ENCODE results near the gene CCT5. TPM values are rescaled to one million over a fixed set of nuclear protein-coding genes. Genes with fewer than 3 reads are reported as not detected.

Gene CCT5
- polyA plus RNA-seq, 1 donor (not counting 4 experiments of a cell fraction or from before 2014, with no cell fraction given): 558 TPM

DNA sequence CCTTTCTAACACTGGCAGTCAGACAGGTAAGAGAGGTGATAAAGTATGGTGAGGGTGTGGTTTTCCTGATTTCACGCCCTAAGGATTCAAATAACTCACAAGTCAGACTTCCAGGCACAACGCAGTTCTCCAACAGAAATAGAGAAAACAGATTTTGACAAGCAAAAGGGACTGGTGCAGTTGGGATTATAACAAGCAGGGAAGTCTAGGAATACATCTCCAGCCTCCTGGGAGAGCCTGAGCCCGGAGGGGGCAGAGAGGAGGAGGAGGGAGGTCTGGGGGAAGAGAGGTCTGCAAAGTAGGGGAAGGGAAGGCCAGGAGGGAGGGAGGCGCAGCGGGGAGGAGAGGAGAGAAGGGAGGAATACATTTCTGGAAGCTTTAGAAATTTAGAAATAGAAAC is 56.0 kb downstream of the CCT5 start:
- peak overlapping the region; percentile 40 for H2AFZ ChIP-seq (ENCODE audit: control insufficient read depth, low read length)
- no peak for FAIRE-seq
- dilution Hi-C loops (cut with MboI; ENCODE audit: extremely low pct_ligation_motif_present, low sequenced_read_pairs): no loop called here

DNA sequence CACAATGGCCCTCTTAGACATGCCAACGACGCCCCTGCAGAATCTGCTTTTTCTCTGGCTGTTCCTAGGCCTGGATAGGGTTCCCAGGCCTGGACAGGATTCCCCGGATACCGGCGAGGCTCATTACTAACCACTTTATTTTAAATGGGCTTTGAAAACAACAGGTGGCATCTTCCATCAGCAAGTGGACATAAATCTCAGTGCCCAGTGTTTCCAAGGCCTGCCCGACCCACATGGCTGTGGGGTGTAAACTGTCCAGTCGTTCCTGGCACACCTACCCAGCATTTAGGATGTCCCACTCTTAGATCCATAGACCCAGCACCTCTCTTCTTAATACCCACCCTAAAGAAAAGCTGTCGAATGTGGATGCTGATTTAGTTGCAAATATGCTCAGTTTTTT is 56.7 kb downstream of the CCT5 start:
- dilution Hi-C loops (cut with MboI; ENCODE audit: extremely low pct_ligation_motif_present, low sequenced_read_pairs): no loop called here

More for the DNA sequence above, 56.0 kb downstream of the CCT5 start:
- Histone ChIP-seq H3K9ac (ENCODE audit: control insufficient read depth, extremely low read depth, insufficient read depth, low read length) (no peak overlapping the region), H3K4me3 (ENCODE audit: control insufficient read depth in 2 of 3, extremely low read depth in 1 of 3, insufficient read depth in 2 of 3, low read depth in 1 of 3, low read length in 3 of 3) (peak overlapping the region in 1 of 3 experiments; percentile 22), H3K27ac (ENCODE audit: control insufficient read depth, insufficient read depth, low read length) (no peak overlapping the region), H3K4me2 (ENCODE audit: control insufficient read depth, extremely low read depth, insufficient read depth, low read depth, low read length) (peak overlapping the region; percentile 91), H3K27me3 (ENCODE audit: control insufficient read depth, extremely low read depth, insufficient read depth, low read length) (no peaks in the 10 kb centered on the region), H4K20me1 (ENCODE audit: control insufficient read depth, extremely low read depth, insufficient read depth, low read length) (no peaks in the 10 kb centered on the region), H3K79me2 (ENCODE audit: control insufficient read depth, insufficient read depth, low read length) (no peaks in the 10 kb centered on the region), H3K4me1 (ENCODE audit: control insufficient read depth, extremely low read depth, insufficient read depth, low read length) (peaks cover 43% of the 10 kb centered on the region), H3K36me3 (ENCODE audit: control insufficient read depth in 2 of 2, extremely low read depth in 1 of 2, insufficient read depth in 2 of 2, low read length in 2 of 2) (no peaks in the 10 kb centered on the region), H3K9me1 (ENCODE audit: control insufficient read depth, extremely low read depth, insufficient read depth, low read length) (no peaks in the 10 kb centered on the region), H3K9me3 (ENCODE audit: control insufficient read depth, low read depth, low read length) (no peaks in the 10 kb centered on the region)
- no peak for TF ChIP-seq EZH2 (IDR thresholded peaks at IDR 0.05; ENCODE audit: low read length)
- TF ChIP-seq CTCF (optimal IDR thresholded peaks at IDR 0.05 in 1 of 3, IDR thresholded peaks at IDR 0.05 in 1 of 3, conservative IDR thresholded peaks at IDR 0.05 in 1 of 3; ENCODE audit: extremely low read depth in 1 of 3, insufficient read depth in 2 of 3, low read length in 3 of 3): no peak
- no peak for DNase-seq (ENCODE audit: low read depth, low spot score)

More for the DNA sequence above, 56.7 kb downstream of the CCT5 start:
- peak overlapping the region; percentile 91 for H3K4me2 ChIP-seq (ENCODE audit: control insufficient read depth, extremely low read depth, insufficient read depth, low read depth, low read length)
- H2AFZ ChIP-seq (ENCODE audit: control insufficient read depth, low read length): peak overlapping the region; percentile 91
- H3K4me1 ChIP-seq (ENCODE audit: control insufficient read depth, extremely low read depth, insufficient read depth, low read length): peaks cover 39% of the 10 kb centered on the region
- H3K27ac ChIP-seq (ENCODE audit: control insufficient read depth, insufficient read depth, low read length): no peak overlapping the region
- peak overlapping the region in 2 of 3 experiments; percentile 72 for H3K4me3 ChIP-seq (ENCODE audit: control insufficient read depth in 2 of 3, extremely low read depth in 1 of 3, insufficient read depth in 2 of 3, low read depth in 1 of 3, low read length in 3 of 3)
- TF ChIP-seq CTCF (optimal IDR thresholded peaks at IDR 0.05 in 1 of 3, IDR thresholded peaks at IDR 0.05 in 1 of 3, conservative IDR thresholded peaks at IDR 0.05 in 1 of 3; ENCODE audit: extremely low read depth in 1 of 3, insufficient read depth in 2 of 3, low read length in 3 of 3) (no peak), EZH2 (IDR thresholded peaks at IDR 0.05; ENCODE audit: low read length) (no peak)
- FAIRE-seq (no peak), DNase-seq (ENCODE audit: low read depth, low spot score) (no peak)
- no peaks in the 10 kb centered on the region for H3K9me1 ChIP-seq (ENCODE audit: control insufficient read depth, extremely low read depth, insufficient read depth, low read length)
- H3K36me3 ChIP-seq (ENCODE audit: control insufficient read depth in 2 of 2, extremely low read depth in 1 of 2, insufficient read depth in 2 of 2, low read length in 2 of 2): no peaks in the 10 kb centered on the region
- H3K9ac ChIP-seq (ENCODE audit: control insufficient read depth, extremely low read depth, insufficient read depth, low read length): peak overlapping the region; percentile 75
- H3K79me2 ChIP-seq (ENCODE audit: control insufficient read depth, insufficient read depth, low read length): no peaks in the 10 kb centered on the region
- no peaks in the 10 kb centered on the region for H4K20me1 ChIP-seq (ENCODE audit: control insufficient read depth, extremely low read depth, insufficient read depth, low read length)
- no peaks in the 10 kb centered on the region for H3K27me3 ChIP-seq (ENCODE audit: control insufficient read depth, extremely low read depth, insufficient read depth, low read length)
- no peaks in the 10 kb centered on the region for H3K9me3 ChIP-seq (ENCODE audit: control insufficient read depth, low read depth, low read length)

Measured in keratinocyte (primary cell).